ENCODE results near the gene MYBBP1A. TPM values are rescaled to one million over a fixed set of nuclear protein-coding genes. Genes with fewer than 3 reads are reported as not detected.

MYBBP1A gene
- total RNA-seq, 1 experiment from 2014 or later = 130 TPM

- POLR2A ChIA-PET = no interaction called here
- CTCF ChIA-PET = no interaction called here
- ATAC-seq = no peak
Measured at GRCh38 chr17:4542003-4542725, 13.0 kb downstream of the MYBBP1A start.

GRCh38 chr17:4541328-4542002 is 13.7 kb downstream of the MYBBP1A start:
- Histone ChIP-seq H3K4me2 (ENCODE audit: low read length) (no peak overlapping the region), H3K27ac (ENCODE audit: low read depth, low read length) (no peak overlapping the region), H3K4me1 (ENCODE audit: control insufficient read depth in 1 of 2, insufficient read depth in 2 of 2, low read length in 2 of 2) (no peaks in the 10 kb centered on the region), H3K36me3 (ENCODE audit: control insufficient read depth in 1 of 2, insufficient read depth in 2 of 2, low read length in 2 of 2) (peaks cover 29 to 59% of the 10 kb centered on the region in 2 experiments; a peak in 3 of 4 replicates), H2AFZ (ENCODE audit: low read depth, low read length, poor library complexity, severe bottlenecking) (no peak overlapping the region), H3K9me3 (ENCODE audit: control insufficient read depth in 1 of 2, insufficient read depth in 1 of 2, low read depth in 1 of 2, low read length in 2 of 2) (no peaks in the 10 kb centered on the region), H4K20me1 (ENCODE audit: insufficient read depth) (no peaks in the 10 kb centered on the region; the same call in 1 of the 2 replicates), H3K9me2 (ENCODE audit: insufficient read depth) (no peaks in the 10 kb centered on the region), H3K27me3 (ENCODE audit: insufficient read depth, low read length) (no peaks in the 10 kb centered on the region), H3K9ac (ENCODE audit: low read length) (no peak overlapping the region), H3K4me3 (replicated peaks in 1 of 2; ENCODE audit: low read depth in 1 of 2, low read length in 2 of 2) (no peak overlapping the region), H3K79me2 (ENCODE audit: insufficient read depth, low read length) (peaks cover 12% of the 10 kb centered on the region; the same call in 1 of the 2 replicates)
- ATAC-seq (no peak), DNase-seq (ENCODE audit: low read depth, low spot score) (no peak)
- BruUV-seq (replicated peaks) = no TSS peak
- TF ChIP-seq CBX3 (IDR thresholded peaks at IDR 0.05; ENCODE audit: low read depth) (no peak), CTCF (IDR thresholded peaks at IDR 0.05 in 2 of 3, conservative IDR thresholded peaks at IDR 0.05 in 1 of 3; ENCODE audit: borderline replicate concordance in 1 of 3, insufficient read depth in 1 of 3, low read depth in 2 of 3, low read length in 2 of 3) (peak in 1 of 3 experiments; percentile 19; a peak in 3 of 6 replicates), RAD21 (IDR thresholded peaks at IDR 0.05; ENCODE audit: low read depth) (peak; percentile 43)
- intact Hi-C loops (cut with micrococcal nuclease) = no loop called here
- ChIA-PET CTCF (no interaction called here), POLR2A (no interaction called here), RAD21 (ENCODE audit: low non-redundant PET in 1 of 2, low total read pairs in 2 of 2, uncharacterized antibody in 2 of 2, unreplicated experiment in 2 of 2) (no interaction called here)

More at GRCh38 chr17:4542003-4542725, 13.0 kb downstream of the MYBBP1A start:
- intact Hi-C loops (cut with micrococcal nuclease) = no loop called here
- no peak overlapping the region for H3K9ac ChIP-seq (ENCODE audit: low read length)
- H3K9me2 ChIP-seq (ENCODE audit: insufficient read depth) = no peaks in the 10 kb centered on the region
- H3K79me2 ChIP-seq (ENCODE audit: insufficient read depth, low read length) = peaks cover 16% of the 10 kb centered on the region
- H3K4me1 ChIP-seq (ENCODE audit: control insufficient read depth in 1 of 2, insufficient read depth in 2 of 2, low read length in 2 of 2) = no peaks in the 10 kb centered on the region
- no peak overlapping the region for H2AFZ ChIP-seq (ENCODE audit: low read depth, low read length, poor library complexity, severe bottlenecking)
- H3K4me2 ChIP-seq (ENCODE audit: low read length) = no peak overlapping the region
- H3K27ac ChIP-seq (ENCODE audit: low read depth, low read length) = no peak overlapping the region
- H3K27me3 ChIP-seq (ENCODE audit: insufficient read depth, low read length) = no peaks in the 10 kb centered on the region
- peaks cover 30 to 65% of the 10 kb centered on the region in 2 experiments; a peak in 3 of 4 replicates for H3K36me3 ChIP-seq (ENCODE audit: control insufficient read depth in 1 of 2, insufficient read depth in 2 of 2, low read length in 2 of 2)
- RAD21 ChIA-PET (ENCODE audit: low non-redundant PET in 1 of 2, low total read pairs in 2 of 2, uncharacterized antibody in 2 of 2, unreplicated experiment in 2 of 2) = no interaction called here
- no TSS peak for BruUV-seq (replicated peaks)
- DNase-seq (ENCODE audit: low read depth, low spot score) = no peak
- no peaks in the 10 kb centered on the region for H3K9me3 ChIP-seq (ENCODE audit: control insufficient read depth in 1 of 2, insufficient read depth in 1 of 2, low read depth in 1 of 2, low read length in 2 of 2)
- H3K4me3 ChIP-seq (replicated peaks in 1 of 2; ENCODE audit: low read depth in 1 of 2, low read length in 2 of 2) = no peak overlapping the region
- no peaks in the 10 kb centered on the region; the same call in 1 of the 2 replicates for H4K20me1 ChIP-seq (ENCODE audit: insufficient read depth)
- TF ChIP-seq YY1 (IDR thresholded peaks at IDR 0.05; ENCODE audit: extremely low read depth, insufficient replicate concordance, low read depth, low read length) (no peak), FOSL1 (IDR thresholded peaks at IDR 0.05; ENCODE audit: low read depth) (no peak)
